H1 (cell line): ENCODE results near the gene PSMD13. TPM values are rescaled to one million over a fixed set of nuclear protein-coding genes. Genes with fewer than 3 reads are reported as not detected.

Experiments used
- CHD7 ChIP-seq: fragments of 300-600 bp; sonication (generic); IDR thresholded peaks from 2 replicates; pipeline ENCODE4 v1.7.1; 2012; ENCODE audit warnings: low read length, moderate library complexity, mild to moderate bottlenecking, inconsistent platforms; ENCODE audit not compliant: insufficient replicate concordance
- CTCF ChIP-seq, 3 experiments: IDR thresholded peaks; 1 replicate in 2 of 3; 2 replicates in 1 of 3; pipeline versions ENCODE4 v1.5.1 to v1.6.1; 2011; ENCODE audit warnings: low read length in 3 of 3, mild to moderate bottlenecking in 3 of 3, inconsistent platforms in 2 of 3, low read depth in 1 of 3, moderate library complexity in 1 of 3; ENCODE audit not compliant: insufficient read depth in 1 of 3; ENCODE audit errors: control extremely low read depth in 1 of 3
- EP300 ChIP-seq, 2 experiments: IDR thresholded peaks; 1 replicate in 1 of 2; 2 replicates in 1 of 2; pipeline ENCODE4 v1.6.1; 2011 to 2012; ENCODE audit warnings: low read depth in 2 of 2, low read length in 2 of 2, mild to moderate bottlenecking in 2 of 2, borderline replicate concordance in 1 of 2, inconsistent platforms in 1 of 2, moderate library complexity in 1 of 2
- FOSL1 ChIP-seq: IDR thresholded peaks from 2 replicates; pipeline ENCODE4 v1.6.1; 2011; ENCODE audit warnings: mild to moderate bottlenecking, low read depth, low read length, moderate library complexity; ENCODE audit not compliant: insufficient read depth
- polyA plus RNA-seq, 7 experiments: library from polyadenylated mRNA; depleted of rRNA in 3 of 7; stranded (reverse) in 5 of 7; unstranded in 2 of 7; fragments of >200 nt in 5 of 7; fragments of 200-250 nt in 2 of 7; gene quantifications; 1 replicate in 5 of 7; 2 replicates in 1 of 7; 4 replicates in 1 of 7; pipeline versions ENCODE4 v1.2.1 to v1.2.3, GENCODE V29; 2011 to 2013; ENCODE audit warnings: missing spikeins in 2 of 7, mixed read lengths in 2 of 7
- total RNA-seq: library from RNA; stranded (reverse); fragmentation: NEBNext Ultra II Directional; extraction: Animal tissue kit (Norgen Biotek cat#: 25700); gene quantifications from 2 replicates; pipeline ENCODE4 v1.2.1, GENCODE V29; 2021

Gene PSMD13
- total and polyA plus RNA-seq, 2 of the 8 experiments (the other 6 are each of a cell fraction or from before 2014, with no cell fraction given): 121 to 141 TPM

GRCh38 chr11:288478-289397 lies 52.0 kb downstream of the PSMD13 start, which contains the start of gene PGGHG (continued):
- no peak for TF ChIP-seq FOSL1
- TF ChIP-seq CTCF (IDR thresholded peaks at IDR 0.05; ENCODE audit: control extremely low read depth in 1 of 3, insufficient read depth in 1 of 3, low read depth in 1 of 3, low read length in 3 of 3): no peak
- no peak for TF ChIP-seq CHD7
- TF ChIP-seq EP300 (IDR thresholded peaks at IDR 0.05; ENCODE audit: borderline replicate concordance in 1 of 2, low read depth in 2 of 2, low read length in 2 of 2): no peak
